ENCODE results near the gene USP30.
"Not testable (repeated sequence)": the region's sequence is repeated elsewhere in the genome, so short reads cannot be mapped to it uniquely, and the experiment has no call there.

The USP30 gene

GRCh38 chr12:109053382-109054123 lies 1.2 kb downstream of the USP30 start:
- no peak for DNase-seq

GRCh38 chr12:109054124-109054513 lies 1.7 kb downstream of the USP30 start:
- not testable (repeated sequence) for DNase-seq

- DNase-seq: no peak
Measured at GRCh38 chr12:109054520-109054919, 2.1 kb downstream of the USP30 start.

- no peak for DNase-seq
Measured at GRCh38 chr12:109056891-109057290, 4.5 kb downstream of the USP30 start.

- no peak for DNase-seq
Measured at GRCh38 chr12:109057376-109057775, 5.0 kb downstream of the USP30 start.

- no peak for DNase-seq
Measured at GRCh38 chr12:109058773-109059172, 6.4 kb downstream of the USP30 start.

GRCh38 chr12:109064143-109064542 lies 11.8 kb downstream of the USP30 start:
- no peak for DNase-seq

- no peak for DNase-seq
Measured at GRCh38 chr12:109065154-109065852, 12.9 kb downstream of the USP30 start.

- DNase-seq: no peak
Measured at GRCh38 chr12:109065853-109066193, 13.4 kb downstream of the USP30 start.

GRCh38 chr12:109069307-109070271 lies 17.2 kb downstream of the USP30 start:
- no peak for DNase-seq

GRCh38 chr12:109074866-109075265 lies 22.5 kb downstream of the USP30 start:
- DNase-seq: no peak

- no peak for DNase-seq
Measured at GRCh38 chr12:109082751-109083150, 30.4 kb downstream of the USP30 start.

GRCh38 chr12:109084425-109084824 lies 32.0 kb downstream of the USP30 start:
- DNase-seq: no peak

GRCh38 chr12:109085590-109085989 lies 33.2 kb downstream of the USP30 start:
- DNase-seq: no peak

- no peak for DNase-seq
Measured at GRCh38 chr12:109087250-109087649, 34.9 kb downstream of the USP30 start.

GRCh38 chr12:109088818-109089217 lies 36.4 kb downstream of the USP30 start:
- no peak for DNase-seq

- no peak for DNase-seq
Measured at GRCh38 chr12:109089683-109090082, 37.3 kb downstream of the USP30 start.

- DNase-seq: no peak
Measured at GRCh38 chr12:109092497-109093021, 40.2 kb downstream of the USP30 start.

GRCh38 chr12:109093022-109093918 lies 40.9 kb downstream of the USP30 start, which contains the start of gene ALKBH2:
TSS of gene ALKBH2 (minus strand) at chr12:109093472. CDS start at chr12:109092786, 686 bp downstream.
- peak; percentile 46 to 70 for DNase-seq

- no peak for DNase-seq
Measured at GRCh38 chr12:109097140-109097434, 44.7 kb downstream of the USP30 start.

GRCh38 chr12:109097435-109098182 lies 45.2 kb downstream of the USP30 start, which contains the start of gene UNG:
TSS of gene UNG (plus strand) at chr12:109097597. CDS start at chr12:109097680, 83 bp downstream.
- DNase-seq: peak; percentile 55 to 92
